B cell (primary cell): Measurements from ENCODE around the gene P2RX2.

Experiments used
- CTCF ChIP-seq: fragments of 200-600 bp; IDR thresholded peaks from one replicate; pipeline ENCODE4 v1.8.0; 2022; ENCODE audit warnings: antibody characterized with exemption, mild to moderate bottlenecking
- EZH2 ChIP-seq: IDR thresholded peaks from 2 replicates; pipeline ENCODE4 v1.6.1; 2012; ENCODE audit warnings: borderline replicate concordance, low read depth, mild to moderate bottlenecking, moderate library complexity, low read length; ENCODE audit not compliant: insufficient read depth, poor library complexity, severe bottlenecking

- no peak for TF ChIP-seq CTCF
- TF ChIP-seq EZH2, result no peak
Measured at GRCh38 chr12:132614029-132614428, 4.5 kb upstream of the P2RX2 start.
